ENCODE measurements around the gene UQCC3.

UQCC3 gene

GRCh38 chr11:62694455-62695167, 23.1 kb downstream of the UQCC3 start:
- in situ Hi-C loops (cut with MboI; ENCODE audit: low sequenced_read_pairs), result loop anchor here (10.0 kb wide), 1 partner anchor 280 kb away; the partner anchor contains the start of gene SCGB1A1

- in situ Hi-C loops (cut with MboI; ENCODE audit: low sequenced_read_pairs), result loop anchor here (10.0 kb wide), 1 partner anchor 107 kb away; the partner anchor contains the start of gene TUT1
Observed at GRCh38 chr11:62702246-62702645, 30.8 kb downstream of the UQCC3 start.

GRCh38 chr11:62703921-62704320, 32.4 kb downstream of the UQCC3 start:
- in situ Hi-C loops (cut with MboI; ENCODE audit: low sequenced_read_pairs), result loop anchor here (10.0 kb wide), 1 partner anchor 109 kb away; the partner anchor contains the start of gene TUT1

- in situ Hi-C loops (cut with MboI; ENCODE audit: low sequenced_read_pairs), result loop anchor here (10.0 kb wide), 1 partner anchor 111 kb away; the partner anchor contains the start of gene TUT1
Observed at GRCh38 chr11:62705413-62705812, 33.9 kb downstream of the UQCC3 start.

GRCh38 chr11:62705880-62706849, 34.7 kb downstream of the UQCC3 start:
- in situ Hi-C loops (cut with MboI; ENCODE audit: low sequenced_read_pairs), result loop anchor here (10.0 kb wide), 1 partner anchor 111 kb away; the partner anchor contains the start of gene TUT1

- in situ Hi-C loops (cut with MboI; ENCODE audit: low sequenced_read_pairs), result loop anchor here (10.0 kb wide), 1 partner anchor 112 kb away; the partner anchor contains the start of gene TUT1
Observed at GRCh38 chr11:62706850-62707247, 35.4 kb downstream of the UQCC3 start.

- in situ Hi-C loops (cut with MboI; ENCODE audit: low sequenced_read_pairs), result loop anchor here (10.0 kb wide), 1 partner anchor 113 kb away; the partner anchor contains the start of gene TUT1
Observed at GRCh38 chr11:62707277-62707861, 35.9 kb downstream of the UQCC3 start, which contains the start of the genes BSCL2 and GNG3. TSS of gene BSCL2 (minus strand) at chr11:62707424. CDS start at chr11:62707195, 229 bp downstream. TSS of gene GNG3 (plus strand) at chr11:62707676. CDS start at chr11:62708296, 620 bp downstream.

GRCh38 chr11:62708392-62708791, 36.9 kb downstream of the UQCC3 start:
- in situ Hi-C loops (cut with MboI; ENCODE audit: low sequenced_read_pairs), result loop anchor here (10.0 kb wide), 1 partner anchor 114 kb away; the partner anchor contains the start of gene TUT1

- in situ Hi-C loops (cut with MboI; ENCODE audit: low sequenced_read_pairs), result loop anchor here (10.0 kb wide), 1 partner anchor 114 kb away; the partner anchor contains the start of gene TUT1
Observed at GRCh38 chr11:62708793-62709192, 37.3 kb downstream of the UQCC3 start.

GRCh38 chr11:62709247-62710000, 38.0 kb downstream of the UQCC3 start:
- in situ Hi-C loops (cut with MboI; ENCODE audit: low sequenced_read_pairs), result loop anchor here (10.0 kb wide), 1 partner anchor 115 kb away; the partner anchor contains the start of gene TUT1

- in situ Hi-C loops (cut with MboI; ENCODE audit: low sequenced_read_pairs), result no loop called here
Observed at GRCh38 chr11:62710001-62710345, 38.5 kb downstream of the UQCC3 start.

GRCh38 chr11:62712276-62712812, 40.9 kb downstream of the UQCC3 start:
- in situ Hi-C loops (cut with MboI; ENCODE audit: low sequenced_read_pairs), result no loop called here

- in situ Hi-C loops (cut with MboI; ENCODE audit: low sequenced_read_pairs), result no loop called here
Observed at GRCh38 chr11:62712861-62713260, 41.4 kb downstream of the UQCC3 start.

- in situ Hi-C loops (cut with MboI; ENCODE audit: low sequenced_read_pairs), result no loop called here
Observed at GRCh38 chr11:62713343-62713742, 41.9 kb downstream of the UQCC3 start.

- in situ Hi-C loops (cut with MboI; ENCODE audit: low sequenced_read_pairs), result no loop called here
Observed at GRCh38 chr11:62715150-62716130, 44.0 kb downstream of the UQCC3 start.

GRCh38 chr11:62716206-62716605, 44.7 kb downstream of the UQCC3 start:
- in situ Hi-C loops (cut with MboI; ENCODE audit: low sequenced_read_pairs), result no loop called here

- in situ Hi-C loops (cut with MboI; ENCODE audit: low sequenced_read_pairs), result no loop called here
Observed at GRCh38 chr11:62716816-62717215, 45.3 kb downstream of the UQCC3 start.

GRCh38 chr11:62719302-62719978, 48.0 kb downstream of the UQCC3 start:
- in situ Hi-C loops (cut with MboI; ENCODE audit: low sequenced_read_pairs), result no loop called here
